HG03103 (cell line): ENCODE measurements around the gene MED27.
"Not testable (repeated sequence)": the region's sequence is repeated elsewhere in the genome, so short reads cannot be mapped to it uniquely, and the experiment has no call there.

Source experiments
- ATAC-seq: cut with Tn5 transposase; IDR thresholded peaks from one replicate; pipeline ENCODE4 v1.9.1; 2021; ENCODE audit warnings: low read depth; ENCODE audit not compliant: unreplicated experiment

The MED27 gene

DNA sequence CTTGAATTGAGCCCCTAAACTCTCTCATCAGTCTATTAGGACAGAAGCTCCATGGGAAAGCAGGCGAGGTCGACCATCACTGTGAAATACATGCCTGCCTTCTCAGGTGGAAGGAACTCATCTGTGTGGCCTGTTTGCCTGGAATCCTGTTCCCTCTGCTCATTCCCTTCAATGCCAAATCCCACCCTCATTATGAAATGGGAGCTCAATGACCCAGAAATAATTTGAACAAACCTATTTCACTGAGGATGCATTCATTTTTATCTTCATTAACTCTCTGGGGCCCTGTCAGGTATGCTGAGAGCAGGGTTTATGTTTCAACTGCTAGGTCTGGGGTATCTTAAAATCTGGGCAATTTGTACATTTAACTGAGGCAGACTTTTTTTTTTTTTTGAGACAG is 142.2 kb downstream of the MED27 start:
- ATAC-seq, result no peak

DNA sequence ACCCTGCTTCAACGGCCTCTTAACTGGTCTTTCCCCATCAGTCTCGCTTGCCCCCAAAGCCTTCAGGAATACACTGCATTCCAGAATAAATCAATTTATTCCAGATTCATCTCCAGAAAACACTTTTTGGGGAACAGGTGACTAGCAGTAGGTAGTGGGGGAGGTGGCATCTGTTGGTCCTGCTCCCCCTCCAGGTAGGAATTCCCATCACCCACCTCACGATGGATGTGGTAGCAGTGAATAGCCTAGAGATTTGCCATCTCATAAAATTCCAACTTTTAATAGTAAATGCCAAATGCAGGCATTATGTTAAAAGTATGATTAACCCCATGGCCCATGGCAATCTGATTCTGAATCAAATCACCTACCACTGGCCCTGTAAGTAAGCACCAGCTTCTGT is 142.7 kb downstream of the MED27 start:
- ATAC-seq, result no peak

DNA sequence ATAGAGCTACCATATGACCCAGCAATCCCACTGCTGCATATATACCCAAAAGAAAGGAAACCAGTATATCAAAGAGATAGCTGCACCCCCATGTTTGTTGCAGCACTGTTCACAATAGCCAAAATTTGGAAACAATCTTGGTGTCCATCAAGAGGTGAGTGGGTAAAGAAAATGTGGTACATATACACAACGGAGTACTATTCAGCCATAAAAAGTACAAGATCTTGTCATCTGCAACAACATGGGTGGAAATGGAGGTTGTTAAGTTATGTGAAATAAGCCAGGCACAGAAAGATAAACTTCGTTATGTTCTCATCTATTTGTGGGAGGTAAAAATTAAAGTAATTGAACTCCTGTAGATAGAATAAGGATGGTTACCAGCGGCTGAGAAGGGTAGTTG is 145.0 kb downstream of the MED27 start:
- no peak for ATAC-seq

- ATAC-seq, result no peak
Observed at GRCh38 chr9:131927091-131927490, 152.6 kb downstream of the MED27 start.

GRCh38 chr9:131926360-131926922 is 153.2 kb downstream of the MED27 start:
- ATAC-seq, result no peak

GRCh38 chr9:131925677-131926177 is 153.9 kb downstream of the MED27 start:
- ATAC-seq, result no peak

GRCh38 chr9:131923766-131924165 is 155.9 kb downstream of the MED27 start:
- ATAC-seq, result no peak

- ATAC-seq, result no peak
Observed at GRCh38 chr9:131923132-131923671, 156.5 kb downstream of the MED27 start.

DNA sequence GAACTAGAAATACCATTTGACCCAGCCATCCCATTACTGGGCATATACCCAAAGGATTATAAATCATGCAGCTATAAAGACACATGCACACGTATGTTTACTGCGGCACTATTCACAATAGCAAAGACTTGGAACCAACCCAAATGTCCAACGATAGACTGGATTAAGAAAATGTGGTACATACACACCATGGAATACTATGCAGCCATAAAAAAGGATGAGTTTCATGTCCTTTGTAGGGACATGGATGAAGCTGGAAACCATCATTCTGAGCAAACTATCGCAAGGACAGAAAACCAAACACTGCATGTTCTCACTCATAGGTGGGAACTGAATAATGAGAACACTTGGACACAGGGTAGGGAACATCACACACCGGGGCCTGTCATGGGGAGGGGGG is 158.0 kb downstream of the MED27 start:
- ATAC-seq, result not testable (repeated sequence)

GRCh38 chr9:131919216-131919615 is 160.5 kb downstream of the MED27 start:
- no peak for ATAC-seq

GRCh38 chr9:131918481-131918880 is 161.2 kb downstream of the MED27 start:
- ATAC-seq, result no peak

GRCh38 chr9:131917009-131917408 is 162.7 kb downstream of the MED27 start:
- no peak for ATAC-seq

- ATAC-seq, result no peak
Observed at GRCh38 chr9:131915181-131915580, 164.5 kb downstream of the MED27 start.

- ATAC-seq, result no peak
Observed at GRCh38 chr9:131912671-131913070, 167.0 kb downstream of the MED27 start.

DNA sequence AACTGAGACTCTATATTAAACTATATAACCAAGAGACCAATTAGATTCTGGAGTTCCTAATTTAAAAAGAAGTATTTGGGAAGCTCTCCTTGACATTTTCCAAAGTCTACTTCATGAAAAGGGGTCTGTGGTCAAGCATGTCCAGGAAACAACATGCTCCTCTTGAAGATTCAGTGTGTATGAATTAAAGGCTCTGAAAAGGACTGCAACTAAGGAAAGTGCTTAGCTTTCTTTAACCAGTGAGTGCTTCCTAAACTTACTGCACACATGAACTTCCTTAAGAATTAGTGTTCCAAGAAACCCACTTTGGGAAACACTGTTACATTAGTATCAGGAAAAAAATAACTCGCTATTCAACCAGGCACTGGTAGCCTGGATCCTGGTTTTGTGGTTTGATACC is 167.6 kb downstream of the MED27 start:
- ATAC-seq, result no peak

DNA sequence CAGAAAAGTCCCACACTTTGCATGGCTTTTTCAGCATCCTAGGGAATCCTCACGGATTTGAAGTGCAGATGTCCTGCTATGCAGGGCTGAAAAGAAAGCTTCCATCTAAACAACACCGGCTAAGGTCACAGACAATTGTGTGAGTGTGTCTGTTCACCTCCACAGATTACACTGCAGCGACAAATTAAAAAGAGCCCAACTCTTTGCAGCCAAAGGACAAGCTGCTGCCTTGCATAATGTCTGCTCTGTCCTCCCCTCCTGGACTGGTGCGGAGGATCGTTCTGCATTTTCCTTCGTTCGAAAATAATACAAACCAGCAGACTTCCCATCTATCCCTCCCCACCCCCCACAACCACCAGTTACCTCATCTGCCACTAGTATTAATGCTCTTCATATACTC is 169.1 kb downstream of the MED27 start:
- no peak for ATAC-seq

DNA sequence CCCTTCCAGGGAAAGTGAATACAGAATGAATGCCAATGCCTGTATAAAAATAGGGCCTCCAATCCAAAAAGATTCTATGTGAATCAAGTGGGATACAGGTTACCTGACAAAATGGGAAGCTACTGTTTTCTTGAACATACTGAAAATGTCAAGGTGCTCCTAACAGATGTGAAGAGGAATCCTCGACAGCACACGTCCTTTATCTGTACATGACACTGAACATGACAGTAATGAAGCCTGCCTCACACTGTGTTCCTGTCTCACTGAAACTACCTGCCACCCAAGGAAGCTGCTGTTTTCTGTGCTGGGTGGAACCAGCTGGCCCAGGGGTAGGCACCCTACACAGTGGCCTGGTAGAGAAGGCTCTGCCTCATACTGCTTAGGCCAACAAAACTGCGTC is 174.5 kb downstream of the MED27 start:
- no peak for ATAC-seq

GRCh38 chr9:131899296-131900228 is 180.1 kb downstream of the MED27 start:
- no peak for ATAC-seq

DNA sequence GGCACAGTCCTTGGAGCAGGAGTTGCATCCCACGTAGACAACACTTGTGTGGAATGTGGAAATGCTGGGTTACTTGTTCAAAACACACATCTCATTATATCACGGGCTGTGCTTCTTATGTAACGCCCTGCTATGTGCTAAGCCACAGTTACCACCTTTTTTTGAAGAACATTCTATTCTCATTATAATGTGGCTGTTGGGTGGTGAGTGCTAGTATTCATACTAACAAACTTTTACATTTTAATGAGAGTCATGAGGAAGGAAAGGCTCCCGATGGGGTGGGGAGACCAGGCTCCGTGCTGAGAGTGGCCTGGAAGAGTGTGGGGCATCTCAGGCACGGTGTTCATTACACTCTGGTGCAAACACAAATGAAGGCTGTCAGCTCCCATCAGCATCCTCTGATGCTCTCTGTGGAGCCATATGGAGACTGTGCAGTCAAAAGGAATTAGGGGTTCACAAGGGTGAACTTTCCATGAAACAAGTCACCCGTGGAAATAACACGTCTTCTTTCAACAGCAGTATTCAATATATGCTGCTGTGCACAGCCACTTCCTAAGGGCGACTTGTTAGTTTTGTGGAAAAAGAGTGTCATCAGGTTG is 186.7 kb downstream of the MED27 start:
- ATAC-seq, result no peak

DNA sequence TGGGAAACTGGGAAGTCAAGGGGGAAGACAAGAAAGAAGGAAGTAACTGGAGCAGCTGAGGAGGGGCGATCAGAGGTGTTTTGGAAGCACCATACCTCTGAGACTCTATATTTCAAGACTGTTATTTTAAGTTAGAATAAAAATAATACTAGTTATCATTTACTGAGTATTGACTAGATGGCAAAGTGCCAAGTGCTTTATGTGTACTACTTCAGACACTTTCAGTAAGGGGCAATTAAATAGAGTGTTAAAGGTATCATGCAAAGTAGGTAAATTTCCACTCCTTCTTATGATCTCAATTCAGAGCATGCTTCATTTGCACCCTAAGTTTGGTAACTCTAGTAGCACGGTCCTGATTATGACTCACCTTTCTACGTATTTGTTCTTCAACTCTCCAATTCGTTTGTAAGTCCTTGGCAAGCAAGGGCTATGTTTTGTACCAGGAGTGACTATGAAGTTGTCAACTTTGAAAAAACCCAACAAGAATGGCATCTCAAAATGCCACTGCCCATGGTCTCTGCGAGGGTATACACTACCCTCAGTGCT is 187.4 kb downstream of the MED27 start:
- ATAC-seq, result no peak

DNA sequence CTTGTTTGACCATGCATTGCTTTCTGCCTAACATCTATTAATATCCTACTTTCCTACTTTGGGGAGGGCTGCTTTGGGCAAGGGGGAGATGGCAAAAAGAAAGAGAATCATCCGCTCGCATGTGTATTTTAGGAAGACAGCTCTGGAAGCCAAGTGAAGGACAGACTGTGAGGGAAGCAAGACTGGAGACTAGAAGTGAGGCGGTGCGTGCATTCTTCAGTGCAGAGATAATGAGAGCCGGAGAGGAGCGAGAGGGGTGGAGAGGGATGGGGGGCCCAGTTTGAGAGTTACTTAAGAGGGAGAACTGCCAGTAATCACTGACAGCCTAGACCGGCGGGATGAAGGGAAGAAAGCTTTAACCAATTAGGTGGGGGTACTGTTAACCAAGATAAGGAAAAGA is 188.1 kb downstream of the MED27 start:
- no peak for ATAC-seq
